ENCODE data around the gene ESYT2.

GRCh38 chr7:158843771-158844170 lies 14.5 kb upstream of the ESYT2 start:
- TF ChIP-seq CTCF (conservative IDR thresholded peaks at IDR 0.05 in 1 of 2, IDR thresholded peaks at IDR 0.05 in 1 of 2; ENCODE audit: low read depth in 1 of 2, low read length in 2 of 2) (no peak), EZH2 (IDR thresholded peaks at IDR 0.05; ENCODE audit: low read length, missing control alignments) (no peak)

All from fibroblast of lung (primary cell).